ENCODE measurements around the gene SRM.
"Not testable (repeated sequence)": the region's sequence is repeated elsewhere in the genome, so short reads cannot be mapped to it uniquely, and the experiment has no call there.

SRM gene

DNA sequence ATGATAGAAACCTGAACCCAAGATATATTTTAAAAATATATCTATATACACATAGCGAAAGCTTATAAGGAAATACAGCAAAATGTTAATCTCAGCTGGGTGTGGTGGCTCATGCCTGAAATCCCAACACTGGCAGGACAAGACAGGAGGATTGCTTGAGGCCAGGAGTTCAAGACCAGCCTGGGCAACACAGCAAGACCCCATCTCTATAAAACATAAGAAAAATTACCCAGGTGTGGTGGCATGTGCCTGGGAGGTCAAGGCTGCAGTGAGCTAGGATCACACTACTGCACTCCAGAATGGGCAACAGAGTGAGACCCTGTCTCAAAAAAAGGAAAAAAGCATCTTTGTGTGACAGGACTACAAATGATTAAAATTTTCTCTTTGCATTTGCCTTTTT is 6.0 kb upstream of the SRM start:
- DNase-seq (ENCODE audit: low spot score) (no peak), FAIRE-seq (no peak)

GRCh38 chr1:11064942-11065341 is 5.1 kb upstream of the SRM start:
- FAIRE-seq (no peak), DNase-seq (ENCODE audit: low spot score) (no peak)

- FAIRE-seq; DNase-seq (ENCODE audit: low spot score): not testable (repeated sequence)
Measured at GRCh38 chr1:11063937-11064537, 4.2 kb upstream of the SRM start.

- FAIRE-seq (peak; percentile 76), DNase-seq (ENCODE audit: low spot score) (peak; percentile 77)
Measured at GRCh38 chr1:11062965-11063401, 3.2 kb upstream of the SRM start.

DNA sequence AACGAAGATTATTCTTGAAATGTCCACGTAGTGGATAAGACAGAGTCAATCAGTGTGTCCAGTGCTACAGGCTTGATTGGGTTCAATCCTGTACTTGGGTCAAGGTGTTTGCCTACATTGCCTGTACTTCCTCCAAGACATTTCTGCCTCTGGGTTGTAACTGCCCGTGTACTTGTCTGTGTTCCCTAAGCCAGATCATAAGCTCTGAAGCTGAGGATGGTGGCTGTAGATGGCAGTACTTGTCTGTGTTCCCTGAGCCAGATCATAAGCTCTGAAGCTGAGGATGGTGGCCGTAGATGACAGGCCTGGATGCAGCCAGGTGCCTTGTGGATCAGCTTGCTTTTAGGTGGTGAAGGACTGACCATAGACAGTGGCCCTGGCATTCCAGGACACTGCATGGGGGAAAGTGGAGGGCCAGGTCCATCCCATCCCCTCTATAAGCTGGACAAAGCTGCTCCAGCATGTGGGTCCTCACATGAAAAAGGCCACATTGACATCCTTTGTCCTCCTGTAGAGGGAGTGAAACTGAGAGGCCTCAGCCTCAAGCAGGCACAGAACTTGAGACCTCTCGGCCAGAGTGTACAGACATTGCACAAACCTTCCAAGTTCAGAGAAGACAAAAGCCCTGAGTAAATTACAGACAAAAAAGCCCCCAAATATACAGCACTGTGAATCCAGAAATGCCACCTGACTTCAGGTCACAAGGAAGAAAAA is 2.0 kb upstream of the SRM start:
- FAIRE-seq (no peak), DNase-seq (ENCODE audit: low spot score) (no peak)

DNA sequence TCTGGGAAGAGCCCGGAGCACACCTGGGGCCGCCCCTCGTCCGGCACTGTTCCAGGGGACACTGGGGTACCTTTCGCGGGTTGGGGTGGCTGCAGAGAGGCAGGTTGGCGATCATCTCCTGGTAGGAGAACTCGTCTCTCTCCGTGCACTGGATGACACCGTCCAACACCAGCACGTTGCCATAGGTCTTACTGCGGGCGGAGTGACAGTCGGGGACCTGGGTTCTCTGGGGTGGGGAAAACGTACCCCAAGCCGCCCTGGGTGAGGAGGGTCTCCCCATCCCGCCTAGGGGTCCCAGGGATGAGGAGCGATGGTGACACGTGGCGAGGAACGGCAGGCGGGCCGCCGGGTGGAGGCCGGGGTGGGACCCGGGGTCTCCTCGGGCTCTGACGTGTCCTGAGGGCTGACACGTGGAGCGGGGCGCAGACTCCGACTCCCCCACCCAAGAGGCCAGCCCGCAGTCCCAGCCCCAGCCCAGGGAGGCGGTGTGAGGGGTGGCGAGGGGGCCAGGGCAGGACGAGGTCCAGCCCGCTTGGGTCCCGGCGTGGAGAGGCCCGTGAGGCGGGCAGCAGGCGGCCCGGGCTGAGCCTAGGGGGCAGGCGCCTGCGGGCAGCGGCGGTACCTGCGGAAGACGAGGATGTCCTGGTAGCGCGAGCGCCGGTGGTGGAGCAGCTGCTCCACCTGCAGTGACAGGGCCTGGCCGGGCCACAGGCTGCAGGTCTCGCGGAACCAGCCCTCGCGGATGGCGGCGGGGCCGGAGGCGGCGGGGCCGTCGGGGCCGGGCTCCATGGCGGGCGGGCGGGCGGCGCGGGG is 457 bp downstream of the SRM start:
- FAIRE-seq: no peak
- no peak for DNase-seq (ENCODE audit: low spot score)

DNA sequence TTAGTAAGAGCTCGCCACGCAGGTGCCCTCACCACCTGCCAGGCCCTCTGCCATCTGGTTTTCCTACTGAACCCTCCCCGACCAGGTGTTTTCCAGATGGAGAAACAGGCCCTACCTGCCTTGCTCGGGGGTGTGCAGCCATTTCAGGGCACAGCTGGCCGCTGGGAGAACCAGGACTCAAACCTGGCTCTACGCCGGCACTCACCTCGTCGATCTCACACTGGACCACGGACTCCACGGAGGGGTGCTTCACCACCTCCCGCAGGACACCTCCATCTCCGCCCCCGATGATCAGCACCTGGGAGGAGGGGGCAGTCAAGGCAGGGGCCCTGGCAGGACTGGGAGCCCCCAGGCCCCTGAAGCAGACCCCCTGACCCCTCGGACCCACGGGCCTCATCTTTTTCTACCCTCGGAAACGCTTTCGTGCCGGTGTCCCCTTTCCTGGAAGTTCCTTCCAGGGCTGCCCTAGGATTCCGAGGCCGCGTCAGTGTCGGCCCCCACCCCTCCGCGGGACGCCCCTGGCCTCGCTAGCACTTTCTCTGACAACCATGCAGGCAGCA is 1.1 kb downstream of the SRM start:
- FAIRE-seq: no peak
- no peak for DNase-seq (ENCODE audit: low spot score)

DNA sequence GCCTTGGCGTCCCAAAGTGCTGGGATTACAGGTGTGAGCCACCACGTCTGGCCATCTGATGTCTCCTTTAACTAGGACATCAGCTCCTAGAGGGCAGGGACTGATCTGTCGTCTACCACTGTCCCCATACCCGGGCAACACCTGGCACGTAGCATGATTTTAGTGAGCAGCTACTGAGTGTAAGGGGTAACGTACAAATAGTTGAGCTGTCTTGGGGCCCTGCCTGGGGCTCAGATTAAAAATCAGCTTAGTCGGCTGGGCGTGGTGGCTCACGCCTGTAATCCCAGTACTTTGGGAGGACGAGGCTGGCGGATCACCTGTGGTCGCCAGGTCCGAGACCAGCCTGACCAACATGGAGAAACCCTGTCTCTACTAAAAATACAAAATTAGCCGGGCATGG is 1.8 kb downstream of the SRM start:
- FAIRE-seq (no peak), DNase-seq (ENCODE audit: low spot score) (no peak)

GRCh38 chr1:11057477-11057876 is 2.3 kb downstream of the SRM start:
- DNase-seq (ENCODE audit: low spot score) (no peak), FAIRE-seq (no peak)

GRCh38 chr1:11056504-11056903 is 3.3 kb downstream of the SRM start:
- no peak for DNase-seq (ENCODE audit: low spot score)
- FAIRE-seq: no peak

DNA sequence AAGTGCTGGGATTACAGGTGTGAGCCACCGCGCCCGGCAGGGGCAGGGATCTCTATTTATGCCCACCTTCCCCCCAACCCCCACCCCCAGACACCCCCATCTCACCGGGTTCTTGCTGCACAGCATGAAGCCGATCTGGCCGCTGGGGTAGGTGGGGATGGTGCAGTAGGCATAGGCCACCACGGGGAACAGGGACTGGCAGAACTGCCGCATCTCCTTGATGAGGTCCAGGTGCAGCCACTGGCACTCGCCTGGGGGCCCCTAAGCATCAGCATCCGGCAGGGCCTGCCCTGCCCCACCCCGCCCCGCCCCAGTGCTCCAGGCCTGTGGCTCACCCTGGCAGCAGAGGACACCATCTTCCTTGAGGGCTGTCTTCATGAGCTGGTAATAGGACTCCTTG is 4.1 kb downstream of the SRM start:
- DNase-seq (ENCODE audit: low spot score) (no peak), FAIRE-seq (no peak)

GRCh38 chr1:11054666-11055065 is 5.2 kb downstream of the SRM start:
- DNase-seq (ENCODE audit: low spot score) (no peak), FAIRE-seq (no peak)

DNA sequence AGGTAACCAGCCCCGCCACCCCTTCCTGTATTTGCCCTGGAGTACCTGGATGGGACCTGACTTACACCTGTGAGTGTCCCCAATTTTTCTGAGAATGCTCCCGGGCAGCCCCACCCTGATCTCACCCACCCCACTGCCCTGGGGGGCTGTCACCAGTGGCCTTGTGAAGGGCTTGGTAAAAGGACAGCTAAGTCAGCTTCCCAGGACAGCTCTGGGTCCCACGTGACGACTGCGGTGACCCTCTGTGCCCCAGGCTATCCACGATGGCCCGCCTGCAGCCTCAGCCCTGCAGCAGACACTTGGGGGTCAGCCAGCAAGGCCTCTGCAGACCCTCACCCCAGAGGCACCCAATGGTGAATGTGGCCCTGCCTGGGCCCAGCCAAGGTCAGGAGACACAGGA is 5.6 kb downstream of the SRM start:
- DNase-seq (ENCODE audit: low spot score) (no peak), FAIRE-seq (no peak)

DNA sequence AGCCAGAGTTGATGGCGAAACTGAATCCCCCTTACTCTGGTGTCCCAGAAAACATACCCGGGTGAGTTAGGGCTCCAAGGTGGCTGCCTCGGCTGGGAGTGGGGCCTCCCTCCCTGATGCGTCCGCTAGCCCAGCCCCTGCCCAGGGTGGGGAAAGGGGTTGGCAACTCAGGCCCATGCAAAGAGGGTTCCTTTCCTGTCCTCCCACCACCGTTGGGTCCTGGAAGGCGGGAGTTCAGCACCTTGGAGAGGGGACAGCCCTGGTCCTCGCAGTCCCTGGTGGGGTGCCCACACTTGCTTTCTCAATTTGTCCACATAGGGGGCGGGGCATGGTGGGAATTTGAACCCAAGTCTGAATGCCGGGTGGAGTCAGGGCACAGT is 6.1 kb downstream of the SRM start:
- FAIRE-seq (no peak), DNase-seq (ENCODE audit: low spot score) (no peak)

DNA sequence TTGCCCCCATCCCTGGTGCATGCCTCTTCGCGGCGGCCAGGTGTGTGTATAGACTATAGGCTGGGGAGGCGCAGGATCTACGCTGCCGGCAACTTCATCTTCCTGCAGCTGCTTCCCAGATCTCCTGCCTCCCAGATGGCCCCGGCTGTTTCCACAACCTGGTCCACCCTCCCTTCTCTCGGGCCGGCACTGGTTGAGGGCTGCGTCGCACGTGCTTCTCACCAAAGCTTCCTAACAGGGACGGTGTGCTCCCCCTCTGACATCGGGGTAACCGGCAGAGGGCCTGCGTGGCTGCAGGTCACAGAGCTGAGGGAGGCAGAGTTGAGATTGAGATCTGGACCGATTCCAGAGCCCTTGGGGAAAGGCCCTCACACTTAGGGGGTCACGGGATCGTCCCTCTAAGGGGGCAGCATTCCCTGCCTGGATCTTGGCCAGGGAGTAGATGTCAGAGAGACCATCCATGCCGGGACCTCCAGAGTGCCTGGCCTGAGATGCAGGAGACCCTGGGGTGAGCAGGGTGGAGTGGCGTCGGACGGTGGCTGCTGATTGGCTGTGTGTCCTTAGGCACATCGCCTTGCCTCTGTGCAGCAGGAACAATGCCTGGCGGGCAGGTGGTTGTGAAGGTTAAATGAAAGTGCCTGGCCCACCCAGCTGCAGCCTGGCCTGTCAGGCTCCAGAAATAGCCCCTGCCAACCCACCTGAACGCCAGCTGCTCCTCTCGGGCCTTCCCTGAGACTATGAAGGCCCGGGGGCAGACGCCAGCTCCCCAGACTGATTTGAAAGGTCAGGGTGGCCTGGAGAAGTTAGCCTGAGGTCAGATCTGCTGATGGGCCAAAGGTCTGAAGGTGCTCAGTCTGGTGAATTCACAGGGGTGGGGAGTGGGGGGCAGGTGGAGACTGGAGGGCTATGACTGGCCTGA is 6.7 kb downstream of the SRM start:
- FAIRE-seq (no peak), DNase-seq (ENCODE audit: low spot score) (no peak)

DNA sequence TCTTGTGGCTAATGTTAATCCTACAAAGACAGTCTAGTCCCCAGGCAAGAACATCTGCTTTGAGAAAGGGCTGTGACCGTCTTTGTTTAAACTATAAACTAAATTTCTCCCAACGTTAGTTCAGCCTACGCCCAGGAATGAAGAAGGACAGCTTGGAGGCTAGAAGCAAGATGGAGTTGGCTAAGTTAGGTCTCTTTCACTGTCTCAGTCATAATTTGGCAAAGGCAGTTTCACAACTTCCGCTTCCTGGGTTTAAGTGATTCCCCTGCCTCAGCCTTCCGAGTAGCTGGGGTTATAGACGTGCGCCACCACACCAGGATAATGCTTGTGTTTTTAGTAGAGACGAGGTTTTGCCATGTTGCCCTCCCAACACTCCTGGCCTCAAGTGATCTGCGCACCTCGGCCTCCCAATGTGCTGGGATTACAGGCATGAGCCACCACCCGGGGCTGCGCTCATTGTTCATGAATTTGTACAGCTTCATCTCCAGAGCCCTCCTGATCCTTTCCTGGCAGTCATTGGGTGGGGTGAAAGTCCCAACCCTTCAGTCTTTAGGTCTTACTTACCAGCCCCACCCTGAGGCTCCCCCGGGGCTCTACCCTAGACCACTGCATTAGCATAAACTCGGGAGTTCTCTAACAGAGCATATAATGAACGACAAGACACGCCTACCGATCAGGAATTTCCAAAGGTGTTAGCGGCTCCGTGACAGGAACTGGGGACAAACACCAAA is 7.9 kb downstream of the SRM start:
- no peak for DNase-seq (ENCODE audit: low spot score)
- FAIRE-seq: no peak

DNA sequence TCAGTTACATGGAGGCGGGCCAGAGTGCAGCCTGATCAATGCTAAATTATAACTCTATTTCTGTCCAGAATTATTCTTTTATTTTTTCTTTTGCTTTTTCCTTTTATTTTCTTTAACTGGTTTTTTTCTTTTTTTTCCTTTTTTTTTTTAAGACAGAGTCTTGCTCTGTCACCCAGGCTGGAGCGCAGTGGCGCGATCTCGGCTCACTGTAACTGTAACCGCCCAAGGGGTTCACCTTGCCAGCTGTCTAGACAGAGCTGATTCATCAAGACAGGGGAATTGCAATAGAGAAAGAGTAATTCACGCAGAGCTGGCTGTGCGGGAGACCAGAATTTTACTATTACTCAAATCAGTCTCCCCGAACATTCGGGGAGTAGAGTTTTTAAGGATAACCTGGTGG is 8.7 kb downstream of the SRM start:
- FAIRE-seq; DNase-seq (ENCODE audit: low spot score): not testable (repeated sequence)

DNA sequence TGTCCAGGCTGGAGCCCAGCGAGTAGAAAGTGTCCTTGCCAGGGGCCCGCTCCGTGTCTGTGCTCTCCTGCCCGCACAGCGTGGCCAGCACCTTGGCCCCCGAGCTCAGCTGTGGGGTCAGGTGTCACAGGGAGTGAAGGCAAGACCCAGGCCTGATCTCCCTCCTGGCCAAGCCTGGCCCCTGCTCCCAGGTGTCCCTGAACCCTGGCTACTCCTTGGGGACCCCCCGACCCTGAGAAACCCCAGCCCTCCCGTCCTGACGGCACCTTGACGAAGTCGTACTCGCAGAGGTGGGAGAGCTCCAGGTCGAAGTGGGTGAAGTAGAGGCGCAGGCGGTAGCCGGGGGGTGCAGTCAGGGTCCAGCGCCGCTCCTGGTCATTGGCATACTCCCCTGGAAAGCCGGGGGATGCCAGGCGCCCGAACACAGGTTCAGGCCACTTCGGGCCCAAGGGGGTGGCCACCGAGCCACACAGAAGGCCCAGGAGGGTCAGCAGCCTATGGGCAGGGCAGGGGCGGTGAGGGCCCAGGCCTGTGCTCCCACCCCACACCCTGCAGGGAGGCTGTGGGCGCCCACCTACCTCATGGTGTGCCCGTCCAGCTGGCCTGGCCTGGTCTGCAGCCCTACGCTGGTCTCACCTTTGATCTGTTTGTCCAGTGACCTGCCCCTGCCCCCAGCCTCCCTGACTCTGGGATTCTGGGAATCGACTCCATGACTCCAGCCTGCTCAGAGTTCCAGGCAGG is 13.0 kb downstream of the SRM start, which contains the start of gene MASP2:
Gene MASP2 (minus strand): TSS at position 615 of the 741 bp plus-strand sequence. CDS start 32 bp downstream, at position 583.
- FAIRE-seq: no peak
- no peak for DNase-seq (ENCODE audit: low spot score)

- FAIRE-seq (no peak), DNase-seq (ENCODE audit: low spot score) (no peak)
Measured at GRCh38 chr1:11046270-11046566, 13.6 kb downstream of the SRM start.
